A549 (cell line): ENCODE results near the gene RLN3. TPM values are rescaled to one million over a fixed set of nuclear protein-coding genes. Genes with fewer than 3 reads are reported as not detected.

ENCODE experiments used
- ATAC-seq, 2 experiments: fragments of 200-7000 bp in 1 of 2; fragments of >200 bp in 1 of 2; cut with Nextera tagmentation in 1 of 2; cut with Tn5 transposase in 1 of 2; 3 replicates each; pipeline versions ENCODE4 v1.8.0 to v1.9.1; 2018 to 2020; ENCODE audit warnings: mild to moderate bottlenecking in 1 of 2, moderate library complexity in 1 of 2
- CTCF ChIA-PET: fragments of 300-600 bp; sonication (Branson Sonifier 250); formaldehyde crosslinking; extraction: SDS; loops from one replicate; lab custom pipeline; 2021; ENCODE audit warnings: antibody characterized with exemption, inconsistent platforms; lab: Yijun Ruan, JAX
- POLR2A ChIA-PET: fragments of 350-600 bp; formaldehyde crosslinking; extraction: SDS; loops from one replicate; lab custom pipeline; 2021; ENCODE audit warnings: antibody characterized with exemption, inconsistent platforms; lab: Yijun Ruan, JAX
- DNase-seq, 2 experiments: peaks; one replicate each; pipeline versions ENCODE4 v3.0.0 to v3.0.0-alpha.2; 2011 to 2016; ENCODE audit warnings: low read depth in 1 of 2, low spot score in 1 of 2
- FAIRE-seq: peaks from 2 replicates; lab custom pipeline; 2011; peaks lifted over from hg19 to GRCh38; lab: Jason Lieb, UNC
- H3K27ac ChIP-seq, 2 experiments: fragments of >200 bp; sonication (Bioruptor Twin); formaldehyde crosslinking; 3 replicates each; pipeline ENCODE4 v1.5.1; 2016 to 2017
- H3K4me1 ChIP-seq: fragments of >200 bp; sonication (Bioruptor Twin); formaldehyde crosslinking; 3 replicates; pipeline ENCODE4 v1.6.1; 2016
- H3K4me2 ChIP-seq: fragments of >200 bp; sonication (Bioruptor Twin); formaldehyde crosslinking; 3 replicates; pipeline ENCODE4 v1.6.1; 2016
- H3K4me3 ChIP-seq: fragments of >200 bp; sonication (Bioruptor Twin); formaldehyde crosslinking; 3 replicates; pipeline ENCODE4 v1.5.1; 2016
- H3K9me3 ChIP-seq: fragments of >200 bp; sonication (Bioruptor Twin); formaldehyde crosslinking; 3 replicates; pipeline ENCODE4 v1.6.1; 2016
- ATOH8 ChIP-seq: fragments of 250-450 bp; sonication (Bioruptor Pico); IDR thresholded peaks from 2 replicates; pipeline ENCODE4 v1.5.0; 2020; ENCODE audit warnings: low read depth, mild to moderate bottlenecking, moderate library complexity
- BCL3 ChIP-seq: fragments of >200 bp; sonication (Bioruptor Twin); formaldehyde crosslinking; IDR thresholded peaks from 3 replicates; pipeline ENCODE4 v1.6.1; 2016
- CBX2 ChIP-seq: fragments of 200-600 bp; sonication (generic); IDR thresholded peaks from 2 replicates; pipeline ENCODE4 v1.6.1; 2016; ENCODE audit warnings: low read depth, mild to moderate bottlenecking, borderline replicate concordance
- CBX8 ChIP-seq: fragments of 200-600 bp; sonication (generic); IDR thresholded peaks from 2 replicates; pipeline ENCODE4 v1.6.1; 2016
- CHD4 ChIP-seq: fragments of 200-600 bp; sonication (generic); IDR thresholded peaks from 2 replicates; pipeline ENCODE4 v1.6.1; 2016; ENCODE audit warnings: antibody characterized with exemption, mild to moderate bottlenecking, borderline replicate concordance
- CTCF ChIP-seq: fragments of >200 bp; sonication (Bioruptor Twin); formaldehyde crosslinking; IDR thresholded peaks from 3 replicates; pipeline ENCODE4 v1.5.1; 2016
- EHMT2 ChIP-seq: fragments of 200-600 bp; sonication (generic); IDR thresholded peaks from 2 replicates; pipeline ENCODE4 v1.6.1; 2016; ENCODE audit warnings: antibody characterized with exemption, low read depth, mild to moderate bottlenecking, moderate library complexity
- ELK1 ChIP-seq: fragments of 150-350 bp; IDR thresholded peaks from 2 replicates; pipeline ENCODE4 v1.6.1; 2014; ENCODE audit warnings: low read depth, mild to moderate bottlenecking, low read length
- FOSB ChIP-seq: fragments of 250-450 bp; sonication (Bioruptor Pico); IDR thresholded peaks from 2 replicates; pipeline ENCODE4 v1.5.0; 2020; ENCODE audit warnings: mild to moderate bottlenecking, moderate library complexity
- GATA3 ChIP-seq: IDR thresholded peaks from 2 replicates; pipeline ENCODE4 v1.6.1; 2012; ENCODE audit warnings: borderline replicate concordance
- HDAC2 ChIP-seq: fragments of 200-600 bp; sonication (generic); IDR thresholded peaks from 2 replicates; pipeline ENCODE4 v1.6.1; 2016
- HEYL ChIP-seq: fragments of 250-450 bp; sonication (Bioruptor Pico); IDR thresholded peaks from 2 replicates; pipeline ENCODE4 v1.8.0; 2021; ENCODE audit warnings: mild to moderate bottlenecking, moderate library complexity
- HOXB5 ChIP-seq: fragments of 250-450 bp; sonication (Bioruptor Pico); IDR thresholded peaks from 2 replicates; pipeline ENCODE4 v1.5.0; 2020; ENCODE audit warnings: mild to moderate bottlenecking, moderate library complexity
- JUNB ChIP-seq: fragments of >200 bp; sonication (Bioruptor Twin); formaldehyde crosslinking; IDR thresholded peaks from 2 replicates; pipeline ENCODE4 v1.6.1; 2016
- MAFK ChIP-seq: fragments of 450-650 bp; IDR thresholded peaks from 2 replicates; pipeline ENCODE4 v1.6.1; 2014; ENCODE audit not compliant: partially characterized antibody
- MAX ChIP-seq: IDR thresholded peaks from 2 replicates; pipeline ENCODE4 v1.6.1; 2012
- MYC ChIP-seq: IDR thresholded peaks from 2 replicates; pipeline ENCODE4 v1.6.1; 2012; ENCODE audit warnings: mild to moderate bottlenecking, inconsistent platforms, low read length, improper control_type of control experiment, borderline replicate concordance
- NFE2L2 ChIP-seq: fragments of 150-350 bp; conservative IDR thresholded peaks from 2 replicates; pipeline ENCODE4 v1.6.1; 2014; ENCODE audit warnings: low read length
- PHF8 ChIP-seq: fragments of 200-600 bp; sonication (generic); IDR thresholded peaks from 2 replicates; pipeline ENCODE4 v1.6.1; 2016; ENCODE audit warnings: low read depth, mild to moderate bottlenecking, antibody characterized with exemption, moderate library complexity, borderline replicate concordance
- POLR2AphosphoS2 ChIP-seq: conservative IDR thresholded peaks from 2 replicates; pipeline ENCODE4 v1.6.1; 2012; ENCODE audit warnings: low read length, improper control_type of control experiment, inconsistent platforms
- RAD21 ChIP-seq, 2 experiments: fragments of >200 bp in 1 of 2; sonication (Bioruptor Twin) in 1 of 2; formaldehyde crosslinking in 1 of 2; IDR thresholded peaks in 1 of 2; conservative IDR thresholded peaks in 1 of 2; 2 replicates in 1 of 2; 3 replicates in 1 of 2; pipeline ENCODE4 v1.6.1; 2012 to 2018; ENCODE audit warnings: inconsistent platforms in 1 of 2
- RARB ChIP-seq: fragments of 250-450 bp; sonication (Bioruptor Pico); IDR thresholded peaks from 2 replicates; pipeline ENCODE4 v1.8.0; 2021; ENCODE audit warnings: mild to moderate bottlenecking, moderate library complexity
- RCOR1 ChIP-seq: fragments of 150-350 bp; IDR thresholded peaks from 2 replicates; pipeline ENCODE4 v1.6.1; 2014; ENCODE audit warnings: antibody characterized with exemption, low read length, low read depth
- RNF2 ChIP-seq: fragments of 200-600 bp; sonication (generic); IDR thresholded peaks from 2 replicates; pipeline ENCODE4 v1.6.1; 2016; ENCODE audit warnings: low read depth, mild to moderate bottlenecking, antibody characterized with exemption, moderate library complexity, borderline replicate concordance
- SMC3 ChIP-seq: fragments of >200 bp; sonication (Bioruptor Twin); formaldehyde crosslinking; IDR thresholded peaks from 3 replicates; pipeline ENCODE4 v1.6.1; 2018; ENCODE audit warnings: inconsistent platforms
- SREBF2 ChIP-seq: fragments of 450-650 bp; IDR thresholded peaks from 2 replicates; pipeline ENCODE4 v1.6.1; 2014; ENCODE audit warnings: mild to moderate bottlenecking, moderate library complexity
- TFCP2L1 ChIP-seq: fragments of 250-450 bp; sonication (Bioruptor Pico); IDR thresholded peaks from 2 replicates; pipeline ENCODE4 v1.5.0; 2021; ENCODE audit warnings: mild to moderate bottlenecking
- TP53 ChIP-seq: fragments of 250-450 bp; sonication (Bioruptor Pico); IDR thresholded peaks from 2 replicates; pipeline ENCODE4 v1.5.0; 2021; ENCODE audit warnings: mild to moderate bottlenecking, moderate library complexity
- ZNF302 ChIP-seq: fragments of 250-450 bp; sonication (Bioruptor Pico); IDR thresholded peaks from 2 replicates; pipeline ENCODE4 v1.9.0; 2021; ENCODE audit warnings: inconsistent platforms, mild to moderate bottlenecking, moderate library complexity
- ZSCAN20 ChIP-seq: fragments of 250-450 bp; sonication (Bioruptor Pico); IDR thresholded peaks from 2 replicates; pipeline ENCODE4 v1.8.0; 2022; ENCODE audit warnings: mild to moderate bottlenecking, moderate library complexity
- WGBS: methylation state at CpG from one replicate; pipeline ENCODE4 v1.1.6; 2017; ENCODE audit errors: missing lambda C conversion rate; 5-methylcytosine and 5-hydroxymethylcytosine counted together
- polyA plus RNA-seq, 4 experiments: library from polyadenylated mRNA; depleted of rRNA in 3 of 4; stranded (reverse); fragments of >200 nt; fragmentation: RNase III in 1 of 4; extraction: RNeasy Plus Mini Kit Qiagen cat#74134 plus additional on column Dnase treatment in 1 of 4; gene quantifications; 2 replicates in 3 of 4; 3 replicates in 1 of 4; pipeline ENCODE4 v1.2.3, GENCODE V29; 2011 to 2017

Gene RLN3
- polyA plus RNA-seq, 2 of the 4 experiments (the other 2 are of a cell fraction) = not detected

- Histone ChIP-seq H3K27ac (0 out of 6 replicates have a peak overlapping the region, but pooled peaks of 1 of the 2 experiments have one; percentile 11), H3K4me2 (no peak overlapping the region), H3K4me3 (no peak overlapping the region), H3K9me3 (peaks cover 6% of the 10 kb centered on the region; the same call in 1 of the 3 replicates), H3K4me1 (peaks cover 14% of the 10 kb centered on the region; the same call in 1 of the 3 replicates)
- 79% methylated on average over 13 of the region's 13 CpGs for WGBS
- DNase-seq = no peak
- no peak for ATAC-seq
- CTCF ChIA-PET = no interaction called here
- FAIRE-seq = no peak
- POLR2A ChIA-PET = no interaction called here
- TF ChIP-seq FOSB (CRISPR knock-in tag) (no peak), CTCF (no peak), CHD4 (no peak), BCL3 (no peak), MAFK (no peak), TFCP2L1 (CRISPR knock-in tag) (no peak), MYC (no peak), ZSCAN20 (CRISPR knock-in tag) (no peak), ZNF302 (CRISPR knock-in tag) (no peak), MAX (no peak), RARB (no peak), JUNB (no peak), RNF2 (no peak), ATOH8 (CRISPR knock-in tag) (no peak), RCOR1 (no peak), CBX2 (no peak), HDAC2 (no peak), TP53 (CRISPR knock-in tag) (no peak), EHMT2 (no peak), SREBF2 (no peak)
Observed at GRCh38 chr19:14002571-14003250, 25.2 kb upstream of the RLN3 start.

- DNase-seq (no peak), ATAC-seq (no peak), FAIRE-seq (no peak)
- Histone ChIP-seq H3K4me1 (peaks cover 14% of the 10 kb centered on the region; the same call in 1 of the 3 replicates), H3K4me3 (no peak overlapping the region), H3K27ac (0 out of 6 replicates have a peak overlapping the region, but pooled peaks of 1 of the 2 experiments have one; percentile 11), H3K4me2 (no peak overlapping the region), H3K9me3 (peaks cover 6% of the 10 kb centered on the region; the same call in 1 of the 3 replicates)
- WGBS = 87% methylated on average over 10 of the region's 10 CpGs
- ChIA-PET CTCF (interaction anchor here (0.6 to 1.8 kb wide), 5 partner anchors 28 to 1968 kb away, joined by 3 to 5 read pairs (median 3); partner anchors contain the start of gene IL27RA), POLR2A (interaction anchor here (0.6 kb wide), 1 partner anchor 32 kb away, joined by 4 read pairs; no protein-coding TSS in a partner anchor)
- no peak for TF ChIP-seq GATA3
- no peak for TF ChIP-seq HOXB5 (CRISPR knock-in tag)
- TF ChIP-seq TP53 (CRISPR knock-in tag) = no peak
- no peak for TF ChIP-seq ATOH8 (CRISPR knock-in tag)
- TF ChIP-seq SMC3 = no peak
- TF ChIP-seq JUNB = no peak
- no peak for TF ChIP-seq RCOR1
- TF ChIP-seq HEYL (CRISPR knock-in tag) = no peak
- no peak for TF ChIP-seq CBX8
- TF ChIP-seq NFE2L2 = no peak
- TF ChIP-seq SREBF2 = no peak
- no peak for TF ChIP-seq POLR2AphosphoS2
- TF ChIP-seq ZNF302 (CRISPR knock-in tag) = no peak
- TF ChIP-seq RAD21 (conservative IDR thresholded peaks at IDR 0.05 in 1 of 2, IDR thresholded peaks at IDR 0.05 in 1 of 2) = no peak
- TF ChIP-seq PHF8 = no peak
- no peak for TF ChIP-seq ELK1
- no peak for TF ChIP-seq FOSB (CRISPR knock-in tag)
Observed at GRCh38 chr19:14003251-14004055, 24.5 kb upstream of the RLN3 start.
